Sigmoid colon (tissue), 7 donors: ENCODE data around the gene MCF2L. TPM values are rescaled to one million over a fixed set of nuclear protein-coding genes. Genes with fewer than 3 reads are reported as not detected.

Experiments used
- DNase-seq: peaks from one replicate; pipeline ENCODE4 v3.0.0-alpha.2; 2019
- H3K27ac ChIP-seq, 4 donors: fragments of 200-600 bp; sonication (generic); one replicate each; pipeline ENCODE4 v1.5.1; 2016 to 2019; ENCODE audit warnings: mild to moderate bottlenecking in 1 of 4
- H3K27me3 ChIP-seq, 3 donors: fragments of 200-600 bp; sonication (generic); one replicate each; pipeline ENCODE4 v1.5.1; 2019; ENCODE audit warnings: mild to moderate bottlenecking in 1 of 3
- H3K36me3 ChIP-seq, 4 donors: fragments of 200-600 bp; sonication (generic); one replicate each; pipeline ENCODE4 v1.5.1; 2016 to 2019
- H3K4me1 ChIP-seq, 4 donors: fragments of 200-600 bp; sonication (generic); one replicate each; pipeline ENCODE4 v1.5.1; 2017 to 2019
- H3K4me3 ChIP-seq, 4 donors: fragments of 200-600 bp; sonication (generic); one replicate each; pipeline ENCODE4 v1.5.1; 2017 to 2019; ENCODE audit warnings: mild to moderate bottlenecking in 2 of 4, moderate library complexity in 1 of 4
- H3K9me3 ChIP-seq, 4 donors: fragments of 200-600 bp in 3 of 4; sonication (generic) in 3 of 4; one replicate each; pipeline versions ENCODE4 v1.5.1 to v1.6.1; 2013 to 2019
- CTCF ChIP-seq, 4 experiments: fragments of 450-650 bp in 3 of 4; fragments of 200-600 bp in 1 of 4; IDR thresholded peaks; one replicate each; pipeline ENCODE4 v1.5.1; 2016 to 2019; ENCODE audit warnings: antibody characterized with exemption in 4 of 4, mild to moderate bottlenecking in 3 of 4, moderate library complexity in 2 of 4
- EP300 ChIP-seq, 4 donors: sonication (generic); formaldehyde crosslinking; IDR thresholded peaks; one replicate each; pipeline ENCODE4 v1.6.1; 2017; ENCODE audit warnings: antibody characterized with exemption in 4 of 4
- POLR2A ChIP-seq, 2 donors: fragments of 450-650 bp; IDR thresholded peaks; one replicate each; pipeline ENCODE4 v1.6.1; 2016; ENCODE audit warnings: antibody characterized with exemption in 2 of 2, mild to moderate bottlenecking in 2 of 2, moderate library complexity in 2 of 2
- POLR2AphosphoS5 ChIP-seq, 4 donors: sonication (generic); formaldehyde crosslinking; IDR thresholded peaks; one replicate each; pipeline ENCODE4 v1.6.1; 2017; ENCODE audit warnings: antibody characterized with exemption in 4 of 4
- WGBS, 2 donors: extraction: QIAGEN DNeasy Blood & Tissue Kit; methylation state at CpG; one replicate each; pipeline ENCODE4 v1.1.7; 2013; 5-methylcytosine and 5-hydroxymethylcytosine counted together
- intact Hi-C: fragments of 100-400 bp; cut with DNase I; formaldehyde crosslinking; loops from one replicate; pipeline ENCODE4 v1.15.1; 2023
- polyA plus RNA-seq, 3 donors: library from polyadenylated mRNA; stranded (reverse); fragments of 200-250 nt; gene quantifications; one replicate each; pipeline ENCODE4 v1.2.3, GENCODE V29; 2013
- total RNA-seq, 4 donors: library from RNA; depleted of rRNA; stranded (reverse); fragments of >200 nt; gene quantifications; one replicate each; pipeline ENCODE4 v1.1.0, GENCODE V29; 2016
- donor health status: healthy with polysubstance abuse.
- donor health status: Bipolar disorder and iron deficiency.
- donor health status: healthy.

The MCF2L gene
- total and polyA plus RNA-seq, 7 donors: 7.5 to 59.9 (median 20.2) TPM

- Histone ChIP-seq H3K4me3 (no peak overlapping the region), H3K36me3 (no peaks in the 10 kb centered on the region), H3K4me1 (peaks cover 0 to 10% (median 8%) of the 10 kb centered on the region in 4 donors), H3K27ac (no peak overlapping the region), H3K9me3 (no peaks in the 10 kb centered on the region), H3K27me3 (peaks cover 10 to 39% (median 12%) of the 10 kb centered on the region in 3 donors)
- intact Hi-C loops: no loop called here
- TF ChIP-seq POLR2A (IDR thresholded peaks at IDR 0.05) (no peak), EP300 (IDR thresholded peaks at IDR 0.05) (no peak), POLR2AphosphoS5 (IDR thresholded peaks at IDR 0.05) (no peak), CTCF (IDR thresholded peaks at IDR 0.05) (no peak)
- no peak for DNase-seq
- 88 to 91% methylated on average over 14 of the region's 14 CpGs for WGBS, 2 donors
These were observed 35.1 kb downstream of the MCF2L start for GRCh38 chr13:113004126-113004525.

DNA sequence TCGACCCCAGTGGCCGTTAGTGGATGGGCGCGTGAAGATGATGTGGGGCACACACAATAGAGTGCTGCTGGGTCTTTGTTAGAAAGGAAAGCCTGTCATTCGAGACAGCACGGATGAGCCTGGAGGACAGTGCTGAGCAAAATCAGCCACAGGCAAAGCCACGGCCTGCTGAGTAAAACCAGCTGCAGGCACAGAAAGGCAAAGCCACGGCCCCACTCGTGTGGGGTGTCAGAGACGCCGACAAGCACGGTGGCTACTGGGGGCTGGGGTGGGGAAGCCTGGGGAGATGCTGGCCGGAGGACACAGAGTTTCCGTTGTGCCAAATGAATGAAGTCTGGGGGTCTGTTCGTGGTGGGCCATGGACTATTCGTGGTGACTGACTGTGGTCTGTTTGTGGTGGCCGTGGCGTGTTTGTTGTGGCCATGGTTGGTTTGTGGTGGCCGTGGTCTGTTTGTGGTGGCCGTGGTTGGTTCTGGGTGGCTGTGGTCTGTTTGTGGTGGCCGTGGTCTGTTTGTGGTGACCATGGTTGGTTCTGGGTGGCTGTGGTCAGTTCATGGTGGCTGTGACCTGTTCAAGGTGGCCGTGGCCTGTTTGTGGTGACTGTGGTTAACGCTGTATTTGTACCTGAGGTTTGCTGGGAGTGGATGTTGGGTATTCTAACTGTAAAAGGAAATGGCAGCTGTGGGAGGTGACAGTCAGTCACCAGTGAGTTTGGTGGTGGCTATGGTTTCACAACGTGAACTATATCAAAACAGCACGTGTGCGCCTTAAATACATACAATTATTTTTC is 36.3 kb downstream of the MCF2L start:
- Histone ChIP-seq H3K36me3 (no peaks in the 10 kb centered on the region), H3K9me3 (no peaks in the 10 kb centered on the region), H3K27ac (no peak overlapping the region), H3K4me3 (no peak overlapping the region), H3K4me1 (peaks cover 0 to 10% (median 8%) of the 10 kb centered on the region in 4 donors), H3K27me3 (peaks cover 10 to 38% (median 12%) of the 10 kb centered on the region in 3 donors)
- DNase-seq: no peak
- TF ChIP-seq POLR2A (IDR thresholded peaks at IDR 0.05) (no peak), POLR2AphosphoS5 (IDR thresholded peaks at IDR 0.05) (no peak), EP300 (IDR thresholded peaks at IDR 0.05) (no peak), CTCF (IDR thresholded peaks at IDR 0.05) (no peak)
- WGBS, 2 donors: 73 to 88% methylated on average over 26 of the region's 26 CpGs
- intact Hi-C loops: no loop called here

GRCh38 chr13:113005997-113006396 is 37.0 kb downstream of the MCF2L start:
- 95 to 96% methylated on average over 15 of the region's 15 CpGs for WGBS, 2 donors
- intact Hi-C loops: no loop called here
- DNase-seq: no peak
- H3K4me1 ChIP-seq: peaks cover 0 to 10% (median 8%) of the 10 kb centered on the region in 4 donors
- H3K27ac ChIP-seq: no peak overlapping the region
- no peak overlapping the region for H3K4me3 ChIP-seq
- H3K27me3 ChIP-seq: peaks cover 10 to 30% (median 12%) of the 10 kb centered on the region in 3 donors
- no peaks in the 10 kb centered on the region for H3K36me3 ChIP-seq
- H3K9me3 ChIP-seq: no peaks in the 10 kb centered on the region
- TF ChIP-seq POLR2A (IDR thresholded peaks at IDR 0.05) (no peak), CTCF (IDR thresholded peaks at IDR 0.05) (no peak), EP300 (IDR thresholded peaks at IDR 0.05) (no peak), POLR2AphosphoS5 (IDR thresholded peaks at IDR 0.05) (no peak)

GRCh38 chr13:113006660-113007059 is 37.6 kb downstream of the MCF2L start:
- no peak for DNase-seq
- WGBS, 2 donors: 93 to 94% methylated on average over 16 of the region's 16 CpGs
- Histone ChIP-seq H3K4me3 (no peak overlapping the region), H3K27ac (no peak overlapping the region), H3K36me3 (no peaks in the 10 kb centered on the region), H3K4me1 (peaks cover 0 to 5% (median 4%) of the 10 kb centered on the region in 4 donors), H3K9me3 (no peaks in the 10 kb centered on the region), H3K27me3 (peaks cover 5 to 24% (median 8%) of the 10 kb centered on the region in 3 donors)
- TF ChIP-seq CTCF (IDR thresholded peaks at IDR 0.05): no peak
- TF ChIP-seq EP300 (IDR thresholded peaks at IDR 0.05): no peak
- no peak for TF ChIP-seq POLR2A (IDR thresholded peaks at IDR 0.05)
- no peak for TF ChIP-seq POLR2AphosphoS5 (IDR thresholded peaks at IDR 0.05)
- intact Hi-C loops: no loop called here
